GM12878 (cell line): ENCODE measurements around the gene HENMT1. TPM values are rescaled to one million over a fixed set of nuclear protein-coding genes. Genes with fewer than 3 reads are reported as not detected.

Source experiments
- ATAC-seq: fragments of 200-7000 bp; cut with Tn5 transposase; 3 replicates; pipeline ENCODE4 v1.9.1; 2020; ENCODE audit warnings: mild to moderate bottlenecking, moderate library complexity
- BruUV-seq: library from RNA; stranded (reverse); fragments of 400-500 nt; replicated peaks from 2 replicates; lab custom pipeline; 2021; lab: Mats Ljungman, UMichigan
- CTCF ChIA-PET: fragments of 300-600 bp; sonication (Branson Sonifier 250); formaldehyde crosslinking; extraction: SDS; loops from one replicate; lab custom pipeline; 2021; ENCODE audit warnings: inconsistent platforms; lab: Yijun Ruan, JAX
- POLR2A ChIA-PET: fragments of 350-600 bp; formaldehyde crosslinking; extraction: SDS; loops from one replicate; lab custom pipeline; 2021; ENCODE audit warnings: inconsistent platforms; lab: Charles Lee
- RAD21 ChIA-PET: fragments of 300-600 bp; sonication (Branson Sonifier 250); formaldehyde crosslinking; loops from one replicate; lab custom pipeline; 2023; ENCODE audit warnings: antibody characterized with exemption; ENCODE audit not compliant: unreplicated experiment; lab: Charles Lee
- SMC1A ChIA-PET: fragments of 300-600 bp; sonication (Branson Sonifier 250); formaldehyde crosslinking; loops from one replicate; lab custom pipeline; 2023; ENCODE audit not compliant: unreplicated experiment, uncharacterized antibody; lab: Charles Lee
- DNase-seq: peaks from one replicate; pipeline ENCODE4 v3.0.0-alpha.2; 2011; ENCODE audit warnings: low read depth, low spot score
- FAIRE-seq: peaks from 3 replicates; lab custom pipeline; 2011; peaks lifted over from hg19 to GRCh38; lab: Jason Lieb, UNC
- H2AFZ ChIP-seq: 2 replicates; pipeline ENCODE4 v1.6.0; 2011; ENCODE audit warnings: low read depth, low read length, control low read depth; ENCODE audit not compliant: control insufficient read depth
- H3K27ac ChIP-seq: 2 replicates; pipeline ENCODE4 v1.5.1; 2011; ENCODE audit warnings: control low read depth; ENCODE audit not compliant: control insufficient read depth, insufficient read depth
- H3K27me3 ChIP-seq, 2 experiments: replicated peaks in 1 of 2; 2 replicates each; pipeline versions ENCODE4 v1.6.0 to v1.6.1; 2011; ENCODE audit warnings: low read length in 1 of 2; ENCODE audit not compliant: control insufficient read depth in 2 of 2, insufficient read depth in 2 of 2
- H3K36me3 ChIP-seq, 2 experiments: 2 replicates each; pipeline ENCODE4 v1.5.1; 2011; ENCODE audit warnings: low read length in 1 of 2; ENCODE audit not compliant: control insufficient read depth in 2 of 2, insufficient read depth in 2 of 2
- H3K4me1 ChIP-seq: 2 replicates; pipeline ENCODE4 v1.6.1; 2011; ENCODE audit warnings: mild to moderate bottlenecking, low read length, moderate library complexity, mixed read lengths; ENCODE audit not compliant: control insufficient read depth, insufficient read depth
- H3K4me2 ChIP-seq: 2 replicates; pipeline ENCODE4 v1.6.0; 2011; ENCODE audit warnings: control low read depth; ENCODE audit not compliant: control insufficient read depth, insufficient read depth
- H3K4me3 ChIP-seq: fragments of 200-600 bp; sonication (generic); 2 replicates; pipeline ENCODE4 v1.5.1; 2016
- H3K79me2 ChIP-seq: 2 replicates; pipeline ENCODE4 v1.6.0; 2011; ENCODE audit warnings: low read length; ENCODE audit not compliant: control insufficient read depth, insufficient read depth
- H3K9ac ChIP-seq: 2 replicates; pipeline ENCODE4 v1.8.0; 2011; ENCODE audit warnings: low read length, control low read depth, mixed read lengths; ENCODE audit not compliant: control insufficient read depth, insufficient read depth
- H3K9me3 ChIP-seq: replicated peaks from 3 replicates; pipeline ENCODE4 v1.5.1; 2011; ENCODE audit warnings: mild to moderate bottlenecking, low read length; ENCODE audit not compliant: control insufficient read depth, insufficient read depth
- H4K20me1 ChIP-seq: 2 replicates; pipeline ENCODE4 v1.6.0; 2011; ENCODE audit not compliant: control insufficient read depth, insufficient read depth
- CBX5 ChIP-seq: sonication (generic); IDR thresholded peaks from 2 replicates; pipeline ENCODE4 v1.6.1; 2016; ENCODE audit warnings: low read depth, moderate library complexity, mild to moderate bottlenecking, inconsistent platforms
- CEBPB ChIP-seq, 2 experiments: fragments of 150-350 bp in 1 of 2; IDR thresholded peaks; 2 replicates each; pipeline ENCODE4 v1.6.1; 2012 to 2014; ENCODE audit warnings: low read depth in 2 of 2, low read length in 2 of 2, borderline replicate concordance in 1 of 2, inconsistent platforms in 1 of 2
- CREB1 ChIP-seq: IDR thresholded peaks from 2 replicates; pipeline ENCODE4 v1.6.1; 2012; ENCODE audit warnings: low read depth, mild to moderate bottlenecking, inconsistent platforms
- KDM1A ChIP-seq: fragments of 200-600 bp; sonication (generic); IDR thresholded peaks from 2 replicates; pipeline ENCODE4 v1.6.1; 2016; ENCODE audit warnings: borderline replicate concordance
- MYB ChIP-seq: fragments of 150-350 bp; IDR thresholded peaks from 2 replicates; pipeline ENCODE4 v1.6.1; 2014; ENCODE audit warnings: mild to moderate bottlenecking, low read depth, low read length, borderline replicate concordance
- MYC ChIP-seq: IDR thresholded peaks from 2 replicates; pipeline ENCODE4 v1.6.1; 2011; ENCODE audit warnings: mild to moderate bottlenecking, low read length, moderate library complexity, inconsistent platforms; ENCODE audit not compliant: insufficient read depth, insufficient replicate concordance, insufficient read length, severe bottlenecking
- PAX8 ChIP-seq: fragments of 450-650 bp; IDR thresholded peaks from 2 replicates; pipeline ENCODE4 v1.6.1; 2017; ENCODE audit warnings: mild to moderate bottlenecking, moderate library complexity
- RBBP5 ChIP-seq: fragments of 200-600 bp; sonication (generic); conservative IDR thresholded peaks from 2 replicates; pipeline ENCODE4 v1.6.1; 2016
- USF2 ChIP-seq: IDR thresholded peaks from 2 replicates; pipeline ENCODE4 v1.6.1; 2011; ENCODE audit warnings: low read depth, low read length, improper control_type of control experiment, borderline replicate concordance
- YY1 ChIP-seq: IDR thresholded peaks from 2 replicates; pipeline ENCODE4 v1.6.1; 2011; ENCODE audit warnings: low read depth, mild to moderate bottlenecking, low read length
- WGBS: methylation state at CpG from one replicate; pipeline ENCODE4 v1.1.6; 2016; ENCODE audit warnings: low lambda C conversion rate; ENCODE audit not compliant: insufficient replicate concordance, insufficient coverage; ENCODE audit errors: missing lambda C conversion rate; 5-methylcytosine and 5-hydroxymethylcytosine counted together
- in situ Hi-C: fragments of 300-500 bp; cut with MboI; formaldehyde crosslinking; loops from 9 replicates; pipeline ENCODE4 v1.14.3; 2018; ENCODE audit warnings: mixed read lengths
- intact Hi-C: fragments of 100-400 bp; cut with micrococcal nuclease; formaldehyde crosslinking; loops from one replicate; pipeline ENCODE4 v1.14.2; 2022; ENCODE audit not compliant: unreplicated experiment
- polyA plus RNA-seq, 11 experiments: library from polyadenylated mRNA; depleted of rRNA in 4 of 11; unstranded in 6 of 11; stranded (reverse) in 5 of 11; fragments of >200 nt; fragmentation: Nextera tagmentation in 4 of 11; fragmentation: Illumina TruSeq in 1 of 11; extraction: Ambion mirVana in 4 of 11; extraction: Trizol in 1 of 11; gene quantifications; 1 replicate in 1 of 11; 2 replicates in 10 of 11; pipeline versions ENCODE4 v1.2.1 to v1.2.3, GENCODE V29; 2011 to 2016; ENCODE audit warnings: inconsistent platforms in 2 of 11, missing spikeins in 2 of 11, low read depth in 1 of 11
- total RNA-seq, 4 experiments: library from RNA; depleted of rRNA in 3 of 4; stranded (reverse); fragments of >200 nt in 3 of 4; fragmentation: Illumina TruSeq in 1 of 4; extraction: Trizol in 1 of 4; gene quantifications; 2 replicates each; pipeline versions ENCODE4 v1.2.1 to v1.2.3, GENCODE V29; 2013 to 2021

Gene HENMT1
- total and polyA plus RNA-seq, 10 of the 15 experiments (the other 5 are each of a cell fraction or from before 2014, with no cell fraction given) = 4.4 to 15.6 (median 10.4) TPM

GRCh38 chr1:108664481-108664880 is 3.6 kb upstream of the HENMT1 start:
- FAIRE-seq (no peak), DNase-seq (no peak), ATAC-seq (no peak)
- Histone ChIP-seq H3K27ac (no peak overlapping the region), H3K4me3 (no peak overlapping the region), H3K9ac (no peak overlapping the region), H3K9me3 (no peaks in the 10 kb centered on the region), H3K4me1 (peaks cover 10% of the 10 kb centered on the region; the same call in 1 of the 2 replicates), H3K27me3 (no peaks in the 10 kb centered on the region), H4K20me1 (no peaks in the 10 kb centered on the region), H3K4me2 (no peak overlapping the region), H2AFZ (no peak overlapping the region), H3K79me2 (no peaks in the 10 kb centered on the region; the same call in 1 of the 2 replicates), H3K36me3 (no peaks in the 10 kb centered on the region)
- ChIA-PET RAD21 (no interaction called here), CTCF (no interaction called here), SMC1A (interaction anchor here (1.3 kb wide), 1 partner anchor 19 kb away, joined by 3 read pairs; no protein-coding TSS in a partner anchor), POLR2A (no interaction called here)
- in situ Hi-C loops = no loop called here
- intact Hi-C loops = loop anchor here (5.0 kb wide), 1 partner anchor 107 kb away; no protein-coding TSS in a partner anchor
- WGBS = 80% methylated on average over 6 of the region's 6 CpGs
- no TSS peak for BruUV-seq
- TF ChIP-seq KDM1A (no peak), PAX8 (no peak), USF2 (no peak)

- WGBS = 57% methylated on average over 2 of the region's 2 CpGs
Measured at GRCh38 chr1:108663074-108663473, 2.2 kb upstream of the HENMT1 start.

More at GRCh38 chr1:108663074-108663473, 2.2 kb upstream of the HENMT1 start:
- ChIA-PET SMC1A (interaction anchor here (0.9 to 2.6 kb wide), 4 partner anchors 18 to 87 kb away, joined by 3 to 10 read pairs (median 4); partner anchors contain the start of gene PRPF38B), RAD21 (interaction anchor here (2.8 kb wide), 1 partner anchor 29 kb away, joined by 12 read pairs; the partner anchor contains the start of gene PRPF38B)
- Histone ChIP-seq H3K27me3 (no peaks in the 10 kb centered on the region), H3K79me2 (no peaks in the 10 kb centered on the region; the same call in 1 of the 2 replicates), H3K9ac (no peak overlapping the region), H3K36me3 (no peaks in the 10 kb centered on the region), H3K4me2 (no peak overlapping the region), H3K4me1 (peaks cover 10% of the 10 kb centered on the region; the same call in 1 of the 2 replicates)
- no peak for DNase-seq
- no peak for TF ChIP-seq MYC
- no peak for TF ChIP-seq RBBP5
- no peak for TF ChIP-seq CEBPB (IDR thresholded peaks at IDR 0.05; ENCODE audit: borderline replicate concordance in 1 of 2, low read depth in 2 of 2, low read length in 2 of 2)
- TF ChIP-seq CREB1 = no peak
- TF ChIP-seq CBX5 = no peak
- no peak for TF ChIP-seq MYB
- no peak for TF ChIP-seq YY1
- TF ChIP-seq, all 136 proteins: peak for 0
- intact Hi-C loops = loop anchor here (5.0 kb wide), 1 partner anchor 106 kb away; no protein-coding TSS in a partner anchor
- in situ Hi-C loops = no loop called here
- Histone ChIP-seq H3K27ac (no peak overlapping the region), H3K4me3 (no peak overlapping the region), H2AFZ (no peak overlapping the region), H4K20me1 (no peaks in the 10 kb centered on the region), H3K9me3 (no peaks in the 10 kb centered on the region)
- ChIA-PET POLR2A (interaction anchor here (1.2 kb wide), 1 partner anchor 29 kb away, joined by 3 read pairs; the partner anchor contains the start of gene PRPF38B), CTCF (no interaction called here)
- no peak for ATAC-seq
- no TSS peak for BruUV-seq
- no peak for FAIRE-seq
